ENCODE results near the gene STX3. TPM values are rescaled to one million over a fixed set of nuclear protein-coding genes. Genes with fewer than 3 reads are reported as not detected.

Gene STX3
- total RNA-seq, 4 donors from 2014 or later: 131 to 156 (median 142) TPM

DNA sequence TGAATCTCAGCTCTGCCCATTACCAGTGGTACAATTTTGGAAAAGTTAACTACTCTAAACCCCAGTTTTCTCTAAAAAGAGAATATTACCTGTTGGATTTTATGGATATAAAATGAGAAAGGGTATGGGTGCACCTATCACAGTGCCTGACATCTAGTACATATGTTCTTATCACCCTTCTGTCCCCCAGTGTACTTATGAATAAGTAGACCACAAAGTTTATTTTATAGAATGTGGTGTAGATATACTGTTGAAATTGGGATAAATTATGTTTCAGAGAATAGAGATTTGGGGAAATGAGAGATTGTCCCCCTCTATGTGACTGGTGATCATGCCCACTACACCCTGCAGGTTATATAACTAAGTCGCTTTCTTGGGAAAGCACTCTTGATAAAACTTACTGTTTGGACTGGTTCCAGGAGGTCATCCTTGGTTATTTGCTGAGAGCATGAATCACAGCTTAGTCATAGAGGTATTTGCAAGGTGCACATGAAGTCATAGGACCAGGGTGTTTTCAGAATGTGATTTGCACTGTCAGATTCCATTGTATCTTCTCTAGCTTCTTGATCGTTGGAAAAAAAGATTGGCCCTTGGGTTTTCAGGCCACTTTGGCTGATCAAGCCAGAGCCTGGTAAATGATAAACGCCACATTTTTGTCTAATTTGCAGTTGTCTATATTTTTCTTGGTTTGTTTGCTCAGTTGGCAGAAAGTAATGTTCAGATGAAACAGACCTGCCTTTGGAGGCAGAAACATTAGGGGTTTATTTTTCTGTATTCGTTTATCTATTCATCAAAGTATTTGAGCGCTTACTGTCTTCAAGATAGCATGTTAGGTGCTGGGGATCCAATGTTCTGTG is 21.3 kb downstream of the STX3 start:
- intact Hi-C loops (cut with DNase I; ENCODE audit: low total_unique reads) (no loop called here), in situ Hi-C loops (cut with MboI; ENCODE audit: low pct_ligation_motif_present in 1 of 4, low pct_unique_long_range_greater_than_20kb in 1 of 4, low sequenced_read_pairs in 3 of 4) (no loop called here)
- WGBS, 2 donors (ENCODE audit: low coverage in 1 of 2): 63 to 79% methylated on average over 4 to 5 of the region's 5 CpGs
- Histone ChIP-seq H3K9me3 (no peaks in the 10 kb centered on the region), H3K4me3 (no peak overlapping the region), H3K27ac (peak overlapping the region; percentile 43 to 73 (median 58)), H3K27me3 (no peaks in the 10 kb centered on the region), H3K4me1 (peaks cover 7 to 47% (median 18%) of the 10 kb centered on the region in 4 donors), H3K36me3 (peaks cover 0 to 6% (median 3%) of the 10 kb centered on the region in 4 donors)
- no peak for DNase-seq
- peak in 2 of 3 donors; percentile 67 to 74 for TF ChIP-seq POLR2AphosphoS5 (IDR thresholded peaks at IDR 0.05)
- TF ChIP-seq EP300 (IDR thresholded peaks at IDR 0.05; ENCODE audit: low read depth): no peak
- TF ChIP-seq, protein P1, sequence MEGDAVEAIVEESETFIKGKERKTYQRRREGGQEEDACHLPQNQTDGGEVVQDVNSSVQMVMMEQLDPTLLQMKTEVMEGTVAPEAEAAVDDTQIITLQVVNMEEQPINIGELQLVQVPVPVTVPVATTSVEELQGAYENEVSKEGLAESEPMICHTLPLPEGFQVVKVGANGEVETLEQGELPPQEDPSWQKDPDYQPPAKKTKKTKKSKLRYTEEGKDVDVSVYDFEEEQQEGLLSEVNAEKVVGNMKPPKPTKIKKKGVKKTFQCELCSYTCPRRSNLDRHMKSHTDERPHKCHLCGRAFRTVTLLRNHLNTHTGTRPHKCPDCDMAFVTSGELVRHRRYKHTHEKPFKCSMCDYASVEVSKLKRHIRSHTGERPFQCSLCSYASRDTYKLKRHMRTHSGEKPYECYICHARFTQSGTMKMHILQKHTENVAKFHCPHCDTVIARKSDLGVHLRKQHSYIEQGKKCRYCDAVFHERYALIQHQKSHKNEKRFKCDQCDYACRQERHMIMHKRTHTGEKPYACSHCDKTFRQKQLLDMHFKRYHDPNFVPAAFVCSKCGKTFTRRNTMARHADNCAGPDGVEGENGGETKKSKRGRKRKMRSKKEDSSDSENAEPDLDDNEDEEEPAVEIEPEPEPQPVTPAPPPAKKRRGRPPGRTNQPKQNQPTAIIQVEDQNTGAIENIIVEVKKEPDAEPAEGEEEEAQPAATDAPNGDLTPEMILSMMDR (IDR thresholded peaks at IDR 0.05): no peak
- no peak for TF ChIP-seq POLR2A (IDR thresholded peaks at IDR 0.05)

DNA sequence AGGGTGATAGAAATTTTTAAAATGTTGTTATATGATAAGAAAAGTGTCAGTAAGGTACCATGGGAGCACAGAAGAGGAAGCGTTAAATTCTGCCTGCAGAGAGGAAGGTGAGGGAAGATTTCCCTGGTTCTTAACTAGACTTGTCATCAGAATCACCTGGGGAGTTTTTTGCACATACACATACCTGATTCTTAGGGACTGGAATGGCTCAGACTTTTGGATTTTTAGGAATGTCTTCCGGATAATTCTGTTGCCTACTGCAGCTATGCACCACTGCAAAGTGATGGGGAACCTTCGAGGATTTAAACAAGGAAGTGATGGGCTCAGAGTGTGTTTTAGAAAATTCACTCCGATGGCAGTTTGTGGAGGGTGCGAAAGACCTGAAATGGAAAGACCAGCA is 21.9 kb downstream of the STX3 start:
- intact Hi-C loops (cut with DNase I; ENCODE audit: low total_unique reads): no loop called here
- in situ Hi-C loops (cut with MboI; ENCODE audit: low pct_ligation_motif_present in 1 of 4, low pct_unique_long_range_greater_than_20kb in 1 of 4, low sequenced_read_pairs in 3 of 4): no loop called here
- Histone ChIP-seq H3K4me3 (no peak overlapping the region), H3K36me3 (peaks cover 0 to 6% (median 3%) of the 10 kb centered on the region in 4 donors), H3K9me3 (no peaks in the 10 kb centered on the region), H3K4me1 (peaks cover 7 to 45% (median 18%) of the 10 kb centered on the region in 4 donors), H3K27me3 (no peaks in the 10 kb centered on the region), H3K27ac (peak overlapping the region; percentile 43 to 73 (median 58))
- WGBS, 2 donors (ENCODE audit: low coverage in 1 of 2): 79 to 83% methylated on average over 2 to 5 of the region's 5 CpGs
- DNase-seq: no peak
- TF ChIP-seq, protein P1 (IDR thresholded peaks at IDR 0.05): no peak
- no peak for TF ChIP-seq EP300 (IDR thresholded peaks at IDR 0.05; ENCODE audit: low read depth)
- TF ChIP-seq POLR2A (IDR thresholded peaks at IDR 0.05): no peak
- TF ChIP-seq POLR2AphosphoS5 (IDR thresholded peaks at IDR 0.05): no peak

DNA sequence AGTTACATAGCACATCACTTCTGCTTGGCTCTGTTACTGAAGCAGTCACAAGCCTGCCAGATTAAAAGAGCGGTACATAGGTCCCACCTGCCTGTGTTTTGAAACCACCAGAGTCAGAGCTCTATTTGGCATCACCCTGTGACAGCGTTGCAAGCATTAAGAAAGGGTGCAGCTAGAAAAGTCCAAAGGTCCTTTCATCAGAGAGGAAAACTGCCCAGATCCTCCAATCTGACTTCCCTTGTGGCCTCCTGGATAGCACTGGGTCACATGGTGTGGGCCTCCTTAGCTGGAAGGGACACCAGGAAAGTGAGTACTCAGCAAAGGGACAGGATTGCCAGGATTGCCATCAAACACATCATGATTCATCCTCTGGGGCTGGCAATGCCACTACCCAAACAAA is 22.9 kb downstream of the STX3 start:
- Histone ChIP-seq H3K36me3 (peaks cover 0 to 6% (median 3%) of the 10 kb centered on the region in 4 donors), H3K27ac (peak overlapping the region; percentile 49 to 73 (median 66)), H3K27me3 (no peaks in the 10 kb centered on the region), H3K4me3 (no peak overlapping the region), H3K4me1 (peaks cover 7 to 47% (median 18%) of the 10 kb centered on the region in 4 donors), H3K9me3 (no peaks in the 10 kb centered on the region)
- DNase-seq: peak; percentile 73
- in situ Hi-C loops (cut with MboI; ENCODE audit: low pct_ligation_motif_present in 1 of 4, low pct_unique_long_range_greater_than_20kb in 1 of 4, low sequenced_read_pairs in 3 of 4): no loop called here
- WGBS, 2 donors (ENCODE audit: low coverage in 1 of 2): 39% methylated on average over 2 of the region's 2 CpGs; no CpG with 5 or more reads in 1 of the 2 donors
- TF ChIP-seq EP300 (IDR thresholded peaks at IDR 0.05; ENCODE audit: low read depth): no peak
- TF ChIP-seq POLR2AphosphoS5 (IDR thresholded peaks at IDR 0.05): peak in 2 of 3 donors; percentile 13 to 68
- intact Hi-C loops (cut with DNase I; ENCODE audit: low total_unique reads): no loop called here

DNA sequence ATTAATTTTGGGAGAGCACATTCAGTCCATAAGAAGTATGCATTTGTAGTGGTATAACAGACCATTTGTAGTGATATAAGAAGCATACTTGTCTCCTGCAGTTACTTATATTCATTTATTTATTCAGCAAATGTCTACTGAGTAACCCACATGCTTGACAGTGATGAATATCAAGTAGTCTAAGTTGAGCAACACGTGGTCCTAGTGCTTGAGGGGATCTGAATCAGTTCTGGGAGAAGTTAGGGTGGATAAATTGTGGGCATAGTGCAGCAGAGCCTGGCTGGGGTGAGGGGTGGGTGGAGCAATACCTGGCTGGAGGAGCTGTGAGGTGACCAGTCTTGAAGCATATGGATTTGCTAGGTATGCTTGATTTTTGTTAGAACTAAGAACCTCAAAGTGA is 24.3 kb downstream of the STX3 start:
- in situ Hi-C loops (cut with MboI; ENCODE audit: low pct_ligation_motif_present in 1 of 4, low pct_unique_long_range_greater_than_20kb in 1 of 4, low sequenced_read_pairs in 3 of 4) (no loop called here), intact Hi-C loops (cut with DNase I; ENCODE audit: low total_unique reads) (no loop called here)
- Histone ChIP-seq H3K36me3 (peaks cover 0 to 6% (median 0%) of the 10 kb centered on the region in 4 donors), H3K4me1 (peaks cover 7 to 57% (median 18%) of the 10 kb centered on the region in 4 donors), H3K4me3 (no peak overlapping the region), H3K27me3 (no peaks in the 10 kb centered on the region), H3K27ac (no peak overlapping the region), H3K9me3 (no peaks in the 10 kb centered on the region)
- TF ChIP-seq, protein P1 (IDR thresholded peaks at IDR 0.05): no peak
- TF ChIP-seq EP300 (IDR thresholded peaks at IDR 0.05; ENCODE audit: low read depth) (no peak), POLR2A (IDR thresholded peaks at IDR 0.05) (no peak), POLR2AphosphoS5 (IDR thresholded peaks at IDR 0.05) (no peak)
- 31 to 40% methylated on average over 1 of the region's 1 CpG for WGBS, 2 donors (ENCODE audit: low coverage in 1 of 2)
- no peak for DNase-seq
